Adrenal gland (tissue), 12 donors: ENCODE data around the gene BBX. TPM values are rescaled to one million over a fixed set of nuclear protein-coding genes. Genes with fewer than 3 reads are reported as not detected.

Source experiments
- DNase-seq, 7 donors: peaks; one replicate each; pipeline ENCODE4 v3.0.0-alpha.2; 2019 to 2020
- H3K27ac ChIP-seq, 5 donors: fragments of 200-600 bp; sonication (generic) in 4 of 5; 1 replicate in 3 of 5; 2 replicates in 2 of 5; pipeline versions ENCODE4 v1.5.1 to v1.8.0; 2016 to 2020; ENCODE audit warnings: mild to moderate bottlenecking in 1 of 5
- H3K27me3 ChIP-seq: fragments of 200-600 bp; 2 replicates; pipeline ENCODE4 v1.8.0; 2021
- H3K36me3 ChIP-seq, 2 donors: fragments of 200-600 bp; replicated peaks in 1 of 2; 1 replicate in 1 of 2; 2 replicates in 1 of 2; pipeline versions ENCODE4 v1.5.1 to v1.8.0; 2018 to 2022
- H3K4me1 ChIP-seq, 2 donors: fragments of 200-600 bp; replicated peaks in 1 of 2; 1 replicate in 1 of 2; 2 replicates in 1 of 2; pipeline versions ENCODE4 v1.5.1 to v1.8.0; 2018 to 2021
- H3K4me3 ChIP-seq, 4 donors: fragments of 200-600 bp; sonication (generic) in 3 of 4; one replicate each; pipeline ENCODE4 v1.5.1; 2016 to 2018
- H3K9me3 ChIP-seq, 3 donors: fragments of 200-600 bp; sonication (generic) in 1 of 3; replicated peaks in 1 of 3; 1 replicate in 2 of 3; 2 replicates in 1 of 3; pipeline versions ENCODE4 v1.5.1 to v1.8.0; 2016 to 2021
- POLR2A ChIP-seq, 2 donors: fragments of 450-650 bp; IDR thresholded peaks; one replicate each; pipeline ENCODE4 v1.6.1; 2017; ENCODE audit warnings: antibody characterized with exemption in 2 of 2, mild to moderate bottlenecking in 2 of 2, moderate library complexity in 1 of 2
- WGBS, 4 donors: extraction: QIAGEN DNeasy Blood & Tissue Kit in 2 of 4; methylation state at CpG; one replicate each; pipeline versions ENCODE4 v1.1.5 to v1.1.7; 2013 to 2017; 5-methylcytosine and 5-hydroxymethylcytosine counted together
- intact Hi-C, 2 donors: fragments of 100-400 bp; cut with DNase I; formaldehyde crosslinking; loops; one replicate each; pipeline versions ENCODE4 v1.14.1 to v1.15.0; 2022 to 2023
- polyA plus RNA-seq, 3 donors: library from polyadenylated mRNA; stranded (reverse); fragments of 200-250 nt in 2 of 3; fragments of 350-450 nt in 1 of 3; fragmentation: Illumina TruSeq in 1 of 3; extraction: RNeasy Lipid Tissue Mini Kit (QIAGEN cat#74804) in 1 of 3; gene quantifications; one replicate each; pipeline ENCODE4 v1.2.3, GENCODE V29; 2013 to 2014
- total RNA-seq, 9 donors: library from RNA; depleted of rRNA in 4 of 9; stranded (reverse); fragments of >200 nt in 4 of 9; fragments of 120-200 nt in 1 of 9; fragmentation: NEBNext Ultra II Directional in 1 of 9; extraction: Animal tissue kit (Norgen Biotek cat#: 25700) in 1 of 9; gene quantifications; one replicate each; pipeline versions ENCODE4 v1.1.0 to v1.2.4, GENCODE V29; 2013 to 2023
- TF ChIP-seq, protein P1 (sequence below), 6 experiments: fragments of 450-650 bp in 4 of 6; fragments of 200-600 bp in 2 of 6; sonication (generic) in 1 of 6; IDR thresholded peaks; 1 replicate in 5 of 6; 2 replicates in 1 of 6; pipeline versions ENCODE4 v1.5.1 to v1.8.0; 2016 to 2021; ENCODE audit warnings: antibody characterized with exemption in 6 of 6, mild to moderate bottlenecking in 2 of 6, moderate library complexity in 1 of 6
- donor health status: healthy with polysubstance abuse.
- donor health status: Bipolar disorder and iron deficiency.
- donor health status: DM: yes; HTN: yes; CAD: no.
- donor health status: DM: no; HTN: no; CAD: no.
- donor health status: DM: no; HTN: no; CAD: no.
- donor health status: DM: yes; HTN: yes; CAD: no.

BBX gene
- total and polyA plus RNA-seq, 12 donors, result 12.8 to 208 (median 116) TPM

GRCh38 chr3:107790612-107791011, 267.9 kb downstream of the BBX start:
- WGBS, 4 donors, result 92 to 96% (median 94%) methylated on average over 6 of the region's 6 CpGs
- Histone ChIP-seq H3K27me3 (no peaks in the 10 kb centered on the region), H3K36me3 (peaks cover 0 to 11% of the 10 kb centered on the region in 2 donors), H3K9me3 (no peaks in the 10 kb centered on the region), H3K4me1 (no peaks in the 10 kb centered on the region), H3K4me3 (no peak overlapping the region), H3K27ac (no peak overlapping the region)
- intact Hi-C loops, result no loop called here
- TF ChIP-seq, protein P1, sequence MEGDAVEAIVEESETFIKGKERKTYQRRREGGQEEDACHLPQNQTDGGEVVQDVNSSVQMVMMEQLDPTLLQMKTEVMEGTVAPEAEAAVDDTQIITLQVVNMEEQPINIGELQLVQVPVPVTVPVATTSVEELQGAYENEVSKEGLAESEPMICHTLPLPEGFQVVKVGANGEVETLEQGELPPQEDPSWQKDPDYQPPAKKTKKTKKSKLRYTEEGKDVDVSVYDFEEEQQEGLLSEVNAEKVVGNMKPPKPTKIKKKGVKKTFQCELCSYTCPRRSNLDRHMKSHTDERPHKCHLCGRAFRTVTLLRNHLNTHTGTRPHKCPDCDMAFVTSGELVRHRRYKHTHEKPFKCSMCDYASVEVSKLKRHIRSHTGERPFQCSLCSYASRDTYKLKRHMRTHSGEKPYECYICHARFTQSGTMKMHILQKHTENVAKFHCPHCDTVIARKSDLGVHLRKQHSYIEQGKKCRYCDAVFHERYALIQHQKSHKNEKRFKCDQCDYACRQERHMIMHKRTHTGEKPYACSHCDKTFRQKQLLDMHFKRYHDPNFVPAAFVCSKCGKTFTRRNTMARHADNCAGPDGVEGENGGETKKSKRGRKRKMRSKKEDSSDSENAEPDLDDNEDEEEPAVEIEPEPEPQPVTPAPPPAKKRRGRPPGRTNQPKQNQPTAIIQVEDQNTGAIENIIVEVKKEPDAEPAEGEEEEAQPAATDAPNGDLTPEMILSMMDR (IDR thresholded peaks at IDR 0.05), result no peak
- no peak for TF ChIP-seq POLR2A (IDR thresholded peaks at IDR 0.05)
- DNase-seq, result no peak

DNA sequence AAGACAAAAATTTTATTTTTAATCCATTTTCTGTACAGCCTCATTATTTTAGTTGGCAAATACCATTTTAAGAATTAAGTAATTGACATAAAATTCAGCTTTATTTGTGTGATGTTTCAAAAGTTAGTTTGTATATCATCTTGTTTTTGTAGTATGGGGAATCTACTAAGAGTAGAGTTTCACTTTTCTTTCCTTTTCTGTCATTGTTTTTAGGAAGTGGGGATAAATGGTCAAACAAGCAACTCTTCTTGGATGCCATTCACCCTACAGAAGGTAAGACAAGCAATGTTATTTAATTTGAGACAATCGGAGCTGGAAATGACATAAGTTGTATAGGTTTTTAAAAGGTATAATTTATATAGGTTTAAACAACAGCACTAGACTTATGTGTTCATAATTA, 268.3 kb downstream of the BBX start:
- peaks cover 0 to 11% of the 10 kb centered on the region in 2 donors for H3K36me3 ChIP-seq
- no peak overlapping the region for H3K27ac ChIP-seq
- WGBS, 4 donors, result 59 to 74% (median 71%) methylated on average over 1 of the region's 1 CpG
- H3K27me3 ChIP-seq, result no peaks in the 10 kb centered on the region
- H3K9me3 ChIP-seq, result no peaks in the 10 kb centered on the region
- no peaks in the 10 kb centered on the region for H3K4me1 ChIP-seq
- DNase-seq, result no peak
- intact Hi-C loops, result no loop called here
- no peak for TF ChIP-seq POLR2A (IDR thresholded peaks at IDR 0.05)
- TF ChIP-seq, protein P1 (IDR thresholded peaks at IDR 0.05), result no peak
- no peak overlapping the region for H3K4me3 ChIP-seq

DNA sequence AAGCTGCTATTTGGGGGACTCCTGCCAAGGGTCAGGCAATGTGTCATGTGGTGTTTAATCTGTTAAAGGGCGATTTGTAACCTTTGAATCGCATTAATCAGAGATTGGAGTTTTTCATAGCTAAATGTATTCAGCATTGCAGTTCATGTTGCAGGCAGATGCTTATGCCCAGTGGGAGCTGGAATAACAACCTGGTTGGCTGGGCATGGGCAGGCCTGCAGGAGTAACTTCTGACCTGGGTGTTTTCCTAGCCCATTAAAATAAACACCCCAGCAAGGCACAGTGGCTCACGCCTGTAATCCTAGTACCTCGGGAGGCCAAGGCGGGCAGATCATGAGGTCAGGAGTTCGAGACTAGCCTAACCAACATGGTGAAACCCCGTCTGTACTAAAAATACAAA, 268.7 kb downstream of the BBX start:
- peaks cover 0 to 2% of the 10 kb centered on the region in 2 donors for H3K4me1 ChIP-seq
- 85% methylated on average over 7 of the region's 7 CpGs for WGBS, 4 donors
- no peak overlapping the region for H3K4me3 ChIP-seq
- DNase-seq, result no peak
- TF ChIP-seq, protein P1 (IDR thresholded peaks at IDR 0.05), result no peak
- no peak for TF ChIP-seq POLR2A (IDR thresholded peaks at IDR 0.05)
- H3K27ac ChIP-seq, result no peak overlapping the region
- intact Hi-C loops, result no loop called here
- H3K27me3 ChIP-seq, result no peaks in the 10 kb centered on the region
- H3K36me3 ChIP-seq, result peaks cover 0 to 11% of the 10 kb centered on the region in 2 donors
- H3K9me3 ChIP-seq, result no peaks in the 10 kb centered on the region

- WGBS, 4 donors, result 84 to 89% (median 86%) methylated on average over 8 of the region's 8 CpGs
- no peak for TF ChIP-seq POLR2A (IDR thresholded peaks at IDR 0.05)
- TF ChIP-seq, protein P1 (IDR thresholded peaks at IDR 0.05), result peak in 5 of 6 experiments; percentile 33 to 53 (median 38)
- Histone ChIP-seq H3K4me1 (peaks cover 0 to 20% of the 10 kb centered on the region in 2 donors), H3K4me3 (no peak overlapping the region), H3K27me3 (no peaks in the 10 kb centered on the region), H3K9me3 (no peaks in the 10 kb centered on the region), H3K27ac (no peak overlapping the region), H3K36me3 (peaks cover 0 to 27% of the 10 kb centered on the region in 2 donors)
- intact Hi-C loops, result no loop called here
- peak in 1 of 7 donors; percentile 7 for DNase-seq
Measured at GRCh38 chr3:107794664-107795443, 272.1 kb downstream of the BBX start.
